Activated CD4-positive, alpha-beta T cell treated with anti-CD3 and anti-CD28 coated beads for 1 hour (primary cell): ENCODE results near the gene CSRNP2.
"Not testable (repeated sequence)": the region's sequence is repeated elsewhere in the genome, so short reads cannot be mapped to it uniquely, and the experiment has no call there.

Source experiments
- DNase-seq: peaks from one replicate; pipeline ENCODE4 v3.0.0-alpha.2; 2020

Gene CSRNP2, protein sequence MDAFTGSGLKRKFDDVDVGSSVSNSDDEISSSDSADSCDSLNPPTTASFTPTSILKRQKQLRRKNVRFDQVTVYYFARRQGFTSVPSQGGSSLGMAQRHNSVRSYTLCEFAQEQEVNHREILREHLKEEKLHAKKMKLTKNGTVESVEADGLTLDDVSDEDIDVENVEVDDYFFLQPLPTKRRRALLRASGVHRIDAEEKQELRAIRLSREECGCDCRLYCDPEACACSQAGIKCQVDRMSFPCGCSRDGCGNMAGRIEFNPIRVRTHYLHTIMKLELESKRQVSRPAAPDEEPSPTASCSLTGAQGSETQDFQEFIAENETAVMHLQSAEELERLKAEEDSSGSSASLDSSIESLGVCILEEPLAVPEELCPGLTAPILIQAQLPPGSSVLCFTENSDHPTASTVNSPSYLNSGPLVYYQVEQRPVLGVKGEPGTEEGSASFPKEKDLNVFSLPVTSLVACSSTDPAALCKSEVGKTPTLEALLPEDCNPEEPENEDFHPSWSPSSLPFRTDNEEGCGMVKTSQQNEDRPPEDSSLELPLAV

DNA sequence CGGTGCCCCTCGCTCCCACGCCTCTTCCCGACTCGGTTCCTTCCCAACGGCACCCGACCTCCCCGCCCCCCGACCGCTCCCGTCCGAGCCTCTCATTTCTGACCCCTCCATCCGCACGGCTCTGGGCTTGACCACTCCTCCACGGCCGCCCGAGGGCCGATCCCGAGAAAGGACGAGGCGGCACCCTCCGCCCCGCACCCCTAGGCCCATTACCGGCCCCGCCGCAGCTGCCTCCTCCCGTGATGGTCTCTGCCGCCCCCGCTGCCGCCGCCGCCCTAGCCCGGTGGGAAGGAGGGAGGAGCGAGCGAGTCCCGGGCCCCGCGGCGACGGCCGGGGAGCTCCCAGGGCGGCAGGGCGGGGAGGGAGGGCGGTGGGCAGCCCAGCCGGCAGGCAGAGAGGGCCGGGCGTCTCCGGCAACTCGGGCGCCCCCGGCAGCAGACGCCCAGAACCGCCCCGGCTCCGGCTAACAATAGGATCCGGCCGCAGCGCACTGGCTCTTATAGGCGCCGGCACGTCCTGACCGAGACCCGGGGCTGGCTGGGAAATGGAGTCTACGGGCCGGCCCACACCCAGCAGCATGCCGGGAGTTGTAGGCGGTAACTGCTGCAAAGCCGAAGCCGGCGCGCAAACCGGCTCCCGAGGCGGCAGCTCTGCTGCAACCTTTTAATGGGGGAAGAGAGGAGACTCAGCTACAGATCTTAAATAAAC is at the start of gene CSRNP2:
TSS of gene CSRNP2 (minus strand) at position 471 of the 708 bp plus-strand sequence. CDS start 7,035 bp downstream, outside the sequence.
- peak; percentile 92 for DNase-seq

DNA sequence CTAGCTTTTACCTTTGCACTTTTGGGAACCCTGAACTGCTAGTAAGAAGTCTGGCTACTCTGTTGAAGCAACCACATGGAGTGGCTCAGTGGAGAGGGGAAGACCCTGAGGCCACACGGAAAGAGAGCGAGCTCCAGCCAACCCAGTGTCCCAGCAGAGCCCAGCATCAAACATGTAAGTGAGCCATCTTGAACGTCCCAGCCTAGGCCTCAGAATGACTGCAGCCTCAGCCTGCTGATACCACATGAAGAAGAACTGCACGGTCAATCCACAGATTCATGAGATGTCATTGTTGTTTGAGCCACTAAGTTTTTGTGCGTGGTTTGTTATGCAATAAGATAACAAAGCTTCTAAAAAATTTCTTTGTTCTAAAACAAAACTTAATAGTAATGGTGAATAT is 49.3 kb upstream of the CSRNP2 start:
- no peak for DNase-seq

DNA sequence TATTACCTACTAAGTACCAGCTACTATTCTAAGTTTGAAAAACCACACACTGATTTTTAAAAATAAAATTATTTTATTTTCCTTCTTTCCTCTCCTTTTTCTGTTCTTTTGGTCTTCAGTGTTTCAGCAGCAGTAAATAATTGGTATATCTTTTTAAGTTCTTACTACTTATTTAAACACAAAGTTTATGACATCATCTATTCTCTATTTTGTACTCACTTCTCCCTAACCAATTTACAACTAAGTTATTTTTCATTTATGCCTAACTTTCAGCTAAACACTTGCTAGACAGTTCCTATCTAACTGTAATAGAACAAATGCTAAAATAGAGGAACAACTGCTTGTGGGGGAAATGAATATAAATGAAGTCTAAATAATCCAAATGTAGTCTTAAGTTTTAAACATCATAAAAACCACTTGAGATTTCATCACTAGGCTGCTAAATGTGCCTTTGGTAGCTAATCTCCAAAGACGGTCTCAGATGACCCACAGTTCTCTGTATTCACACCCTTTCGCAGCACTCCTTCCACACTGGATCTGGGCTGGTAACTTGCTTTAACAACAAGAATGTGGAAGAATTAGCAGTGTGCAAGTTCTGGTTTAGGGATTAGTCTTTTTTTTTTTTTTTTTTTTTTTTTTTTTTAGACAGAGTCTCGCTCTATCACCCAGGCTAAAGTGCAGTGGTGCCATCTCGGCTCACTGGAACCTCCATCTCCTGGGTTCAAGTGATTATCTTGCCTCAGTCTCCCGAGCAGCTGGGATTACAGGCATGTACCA is 48.5 kb upstream of the CSRNP2 start:
- DNase-seq, result no peak

DNA sequence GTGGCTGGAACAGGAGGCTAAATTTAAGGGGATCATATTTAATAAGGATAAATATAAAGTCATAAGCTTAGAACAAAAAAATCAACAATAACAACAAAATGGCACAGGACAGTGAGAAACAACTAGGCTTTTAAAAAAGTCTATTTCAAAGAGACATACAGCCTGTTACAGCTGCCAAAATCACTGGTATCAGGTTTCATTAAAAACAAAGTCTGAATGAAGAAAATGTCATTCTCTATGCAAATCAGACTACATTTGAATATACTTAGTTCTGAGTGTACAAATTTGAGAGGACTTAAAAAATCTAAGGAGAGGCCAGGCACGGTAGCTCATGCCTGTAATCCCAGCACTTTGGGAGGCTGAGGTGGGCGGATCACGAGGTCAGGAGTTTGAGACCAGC is 45.5 kb upstream of the CSRNP2 start:
- DNase-seq, result no peak

DNA sequence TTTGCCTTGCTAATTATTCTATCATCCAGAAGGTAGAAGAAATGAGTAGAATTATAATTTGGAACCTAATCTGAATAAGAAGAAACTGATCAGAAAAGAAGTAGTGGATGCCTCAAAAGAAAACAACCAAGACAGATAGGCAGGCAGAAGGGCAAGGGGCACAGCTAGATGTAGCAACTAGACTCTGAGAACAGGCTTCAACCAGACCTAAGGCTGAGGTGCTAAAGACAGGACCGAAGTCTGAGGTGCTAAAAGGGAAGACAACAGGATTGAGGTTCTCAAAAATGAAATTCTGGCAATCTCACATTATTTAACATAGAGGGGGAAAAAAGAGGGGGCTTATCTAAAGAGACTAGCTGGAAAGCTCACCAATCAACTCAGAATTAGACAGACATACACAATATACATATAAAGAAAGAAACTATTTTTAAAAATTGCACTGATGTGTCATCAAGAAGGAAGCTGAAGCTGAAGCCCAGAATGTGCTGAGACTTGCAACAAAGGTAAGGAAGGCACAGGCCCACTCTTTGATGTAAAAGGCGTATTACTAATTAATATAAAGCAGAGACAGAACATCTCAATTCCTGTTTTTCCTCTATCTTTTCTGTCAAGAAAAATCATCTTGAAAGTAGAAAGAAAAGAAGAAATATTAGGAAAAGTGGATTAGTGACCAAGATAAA is 43.8 kb upstream of the CSRNP2 start:
- DNase-seq, result no peak

DNA sequence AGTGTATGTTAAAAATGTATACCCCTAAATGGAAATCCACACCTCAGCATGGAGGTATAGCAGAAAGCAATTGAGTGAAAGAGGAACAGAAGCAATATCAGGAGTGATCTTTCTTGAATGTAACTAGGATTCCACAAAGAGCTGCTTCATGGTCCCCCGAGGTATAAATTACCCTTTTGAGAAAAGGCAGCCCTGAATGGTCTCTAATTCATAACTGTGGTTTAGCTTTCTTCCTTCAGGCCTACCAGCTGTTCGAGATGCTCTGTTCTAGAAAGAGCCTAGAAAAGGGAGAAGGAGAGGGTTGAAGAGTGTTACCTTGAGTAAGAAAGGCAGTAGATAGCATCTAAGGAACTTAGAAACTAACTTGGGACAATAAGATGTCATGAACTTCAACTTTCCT is 42.9 kb upstream of the CSRNP2 start:
- no peak for DNase-seq

DNA sequence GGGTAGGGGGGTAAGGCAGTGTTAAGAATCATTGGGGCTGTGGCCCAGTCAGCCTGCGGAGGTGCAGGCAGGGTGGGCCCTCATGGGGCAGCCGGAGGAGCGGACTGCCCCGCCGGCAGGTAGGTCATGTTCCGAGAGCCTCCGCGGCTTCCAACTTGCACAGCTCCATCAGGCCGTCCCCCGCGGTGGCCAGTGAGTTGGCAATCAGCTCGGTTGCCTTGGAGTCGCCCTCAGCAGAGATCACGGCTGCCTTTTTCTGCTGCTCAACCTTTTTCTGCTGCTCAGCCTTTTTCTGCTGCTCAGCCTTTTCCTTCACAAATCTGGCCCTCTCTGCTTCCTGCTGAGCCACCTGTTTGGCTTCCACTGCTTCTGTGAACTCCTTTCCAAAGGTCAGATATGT is 41.1 kb upstream of the CSRNP2 start:
- no peak for DNase-seq

DNA sequence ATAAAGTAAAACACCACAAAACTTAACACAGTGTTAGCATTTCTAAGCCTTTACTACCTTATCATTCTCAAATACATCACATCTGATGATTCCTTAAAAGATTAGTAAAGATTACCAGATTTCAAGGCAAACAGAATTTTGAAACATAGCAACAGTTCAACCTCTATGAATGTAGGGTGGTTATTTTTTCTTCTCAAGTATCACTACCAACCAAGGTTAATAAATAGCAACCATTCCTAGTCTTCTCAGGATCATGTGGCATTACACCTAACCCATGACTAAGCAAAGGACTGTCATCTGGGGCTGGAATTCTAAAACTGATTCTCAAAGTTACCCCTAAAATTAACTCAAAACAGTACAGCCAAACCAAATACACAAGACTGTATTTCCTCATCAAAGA is 39.4 kb upstream of the CSRNP2 start:
- DNase-seq, result no peak

DNA sequence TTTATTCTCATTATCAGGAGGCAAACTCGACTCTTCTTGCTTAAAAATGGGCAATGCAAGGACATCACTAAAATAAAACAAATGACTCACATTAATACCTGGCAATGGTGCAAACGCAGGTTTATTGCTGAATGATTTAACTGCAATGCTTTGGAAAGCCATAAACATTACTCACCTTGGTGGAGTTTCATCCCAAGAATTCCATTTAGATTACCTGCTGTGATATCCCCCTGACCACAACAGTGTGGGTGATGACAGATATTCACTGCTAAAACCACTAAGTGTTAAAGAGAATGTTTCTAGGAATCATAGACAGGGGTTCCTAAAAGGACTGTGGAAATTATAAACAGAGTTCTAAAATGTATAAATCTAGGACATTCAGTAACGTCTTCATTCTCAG is 35.3 kb upstream of the CSRNP2 start:
- DNase-seq, result no peak

DNA sequence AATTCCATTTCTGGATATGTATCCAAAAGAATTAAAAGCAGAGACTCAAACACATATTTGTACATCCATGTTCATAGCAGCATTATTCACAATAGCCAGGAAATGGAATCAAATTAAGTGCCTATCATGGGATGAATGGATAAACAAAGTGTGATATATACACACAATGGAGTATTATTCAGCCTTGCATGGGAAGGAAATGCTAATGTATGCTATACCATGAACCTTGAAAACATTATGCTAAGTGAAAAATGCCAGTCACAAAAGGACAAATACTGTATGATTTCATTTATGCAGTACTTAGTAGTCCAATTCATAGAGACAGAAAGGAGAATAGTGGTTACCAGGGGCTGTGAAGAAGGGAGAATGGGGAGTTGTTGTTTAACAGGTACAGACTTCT is 32.1 kb upstream of the CSRNP2 start:
- DNase-seq, result no peak

DNA sequence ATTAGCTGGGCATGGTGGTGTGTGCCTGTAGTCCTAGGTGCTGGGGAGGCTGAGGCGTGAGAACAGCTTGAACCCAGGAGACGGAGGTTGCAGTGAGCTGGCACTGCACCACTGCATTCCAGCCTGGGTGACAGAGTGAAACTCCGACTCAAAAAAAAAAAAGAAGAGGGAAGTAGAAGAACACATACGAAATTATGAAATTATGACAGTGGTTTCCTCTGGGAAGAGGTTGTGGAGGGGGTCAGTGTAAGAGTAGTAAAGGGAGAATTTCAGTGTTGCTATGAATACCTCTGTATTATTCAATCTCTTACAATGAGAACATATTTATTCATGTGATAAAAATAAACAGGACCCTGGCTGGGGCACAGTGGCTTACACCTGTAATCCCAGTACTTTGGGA is 24.7 kb upstream of the CSRNP2 start:
- no peak for DNase-seq

DNA sequence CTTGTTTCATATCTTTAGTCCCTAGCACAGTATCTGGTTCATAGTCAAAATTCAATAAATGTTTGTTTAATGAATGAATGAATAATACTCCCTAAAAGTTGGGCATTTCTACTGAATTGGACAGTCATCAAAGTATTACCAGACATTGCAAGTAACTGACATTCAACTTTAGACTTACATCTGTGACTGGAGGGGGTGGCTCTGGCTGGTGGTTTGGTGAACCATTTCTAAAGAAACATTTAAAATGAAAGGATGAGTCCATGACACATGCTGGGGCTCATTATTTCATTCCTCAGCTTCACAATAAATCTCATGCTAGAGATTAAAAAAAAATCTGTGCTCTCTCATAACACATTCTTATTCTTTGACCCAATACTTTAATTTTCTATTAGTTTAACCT is 20.6 kb upstream of the CSRNP2 start:
- DNase-seq, result no peak

DNA sequence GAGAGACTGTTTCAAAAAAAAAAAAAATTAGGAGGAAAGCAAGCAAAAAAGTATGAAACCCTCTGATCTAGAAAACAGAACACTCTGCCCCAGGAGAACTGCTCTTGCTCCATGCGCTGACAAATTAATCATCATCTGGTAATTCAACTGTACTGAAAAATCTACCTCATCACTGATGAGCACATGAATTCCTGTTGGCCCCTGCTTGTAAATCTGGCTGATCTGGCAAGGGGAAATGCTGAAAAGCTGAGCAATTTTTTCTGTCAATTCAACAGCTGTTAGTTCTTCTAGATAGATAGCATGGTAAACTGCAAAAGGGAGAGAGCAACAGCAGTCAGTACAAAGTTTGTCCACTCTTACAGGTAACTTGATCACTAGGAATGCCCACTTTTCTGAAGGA is 15.2 kb upstream of the CSRNP2 start:
- no peak for DNase-seq

DNA sequence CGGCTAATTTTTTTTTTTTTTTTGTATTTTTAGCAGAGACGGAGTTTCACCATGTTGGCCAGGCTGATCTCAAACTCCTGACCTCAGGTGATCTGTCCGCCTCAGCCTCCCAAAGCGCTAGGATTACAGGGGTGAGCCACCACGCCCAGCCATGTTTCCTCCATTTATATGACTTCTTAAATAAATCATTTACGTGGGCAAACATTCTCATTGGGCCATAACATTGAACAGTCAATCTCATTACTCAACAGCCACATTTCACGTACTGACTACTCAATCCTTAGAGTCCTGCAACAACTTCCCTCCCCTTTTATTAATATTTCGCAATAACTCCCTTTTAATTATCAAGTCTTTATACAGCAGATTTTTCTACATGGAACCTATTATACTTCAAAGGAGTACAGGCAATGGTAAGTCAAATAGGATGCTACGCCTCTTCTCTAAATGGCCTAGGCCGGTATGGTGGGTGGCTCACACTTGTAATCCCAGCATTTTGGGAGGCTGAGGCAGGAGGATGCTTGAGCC is 7.4 kb upstream of the CSRNP2 start:
- DNase-seq, result no peak

DNA sequence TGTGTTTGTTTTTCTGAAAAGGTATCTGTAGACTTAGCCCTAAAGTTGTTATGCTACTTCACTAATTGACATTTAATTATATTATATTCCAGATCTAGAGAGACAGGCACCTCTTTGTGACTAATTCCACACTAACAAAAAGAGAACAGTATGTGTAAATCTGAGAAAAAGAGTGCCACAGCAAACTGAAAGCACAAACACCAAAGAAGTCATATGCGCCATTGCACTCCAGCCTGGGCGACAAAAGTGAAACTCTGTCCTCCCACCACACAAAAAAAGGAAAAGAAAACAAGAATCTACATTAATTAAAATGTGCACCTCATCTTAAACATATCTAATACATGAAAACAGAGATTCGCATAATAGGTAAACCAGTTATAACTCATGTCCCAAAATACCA is 4.4 kb upstream of the CSRNP2 start:
- no peak for DNase-seq

DNA sequence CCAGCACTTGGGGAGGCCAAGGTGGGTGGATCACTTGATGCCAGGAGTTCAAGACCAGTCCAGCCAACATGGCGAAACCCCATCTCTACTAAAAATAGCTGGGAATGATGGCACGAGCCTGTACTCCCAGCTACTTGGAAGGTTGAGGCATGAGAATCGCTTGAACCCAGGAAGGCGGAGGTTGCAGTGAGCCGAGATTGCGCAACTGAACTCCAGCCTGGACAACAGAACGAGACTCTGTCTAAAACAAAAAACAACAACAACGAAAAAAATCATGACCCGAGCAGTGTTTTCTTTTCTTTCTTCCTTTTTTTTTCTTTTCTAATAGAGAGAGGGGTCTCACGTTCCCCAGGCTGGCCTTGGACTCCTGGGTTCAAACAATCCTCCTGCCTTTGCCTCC is 3.5 kb upstream of the CSRNP2 start:
- DNase-seq, result no peak

DNA sequence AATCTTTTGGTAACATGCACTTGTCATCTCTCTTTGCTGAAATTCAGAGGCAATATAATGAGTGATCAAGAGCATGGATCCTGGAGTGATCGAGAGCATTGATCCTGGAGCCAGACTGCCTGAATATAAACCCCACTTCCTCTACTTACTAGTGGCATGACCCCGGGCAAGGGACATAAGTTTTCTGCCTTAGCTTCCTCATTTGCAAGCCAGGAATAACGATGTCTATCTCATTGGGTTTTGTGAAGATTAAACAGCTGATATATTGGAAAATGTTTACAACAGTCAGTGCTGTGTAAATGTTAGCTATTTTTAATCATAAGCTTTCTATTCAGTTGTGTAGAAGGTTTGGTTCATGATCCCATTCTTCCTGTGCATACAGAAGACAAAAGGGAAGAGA is 2.4 kb upstream of the CSRNP2 start:
- DNase-seq, result no peak

DNA sequence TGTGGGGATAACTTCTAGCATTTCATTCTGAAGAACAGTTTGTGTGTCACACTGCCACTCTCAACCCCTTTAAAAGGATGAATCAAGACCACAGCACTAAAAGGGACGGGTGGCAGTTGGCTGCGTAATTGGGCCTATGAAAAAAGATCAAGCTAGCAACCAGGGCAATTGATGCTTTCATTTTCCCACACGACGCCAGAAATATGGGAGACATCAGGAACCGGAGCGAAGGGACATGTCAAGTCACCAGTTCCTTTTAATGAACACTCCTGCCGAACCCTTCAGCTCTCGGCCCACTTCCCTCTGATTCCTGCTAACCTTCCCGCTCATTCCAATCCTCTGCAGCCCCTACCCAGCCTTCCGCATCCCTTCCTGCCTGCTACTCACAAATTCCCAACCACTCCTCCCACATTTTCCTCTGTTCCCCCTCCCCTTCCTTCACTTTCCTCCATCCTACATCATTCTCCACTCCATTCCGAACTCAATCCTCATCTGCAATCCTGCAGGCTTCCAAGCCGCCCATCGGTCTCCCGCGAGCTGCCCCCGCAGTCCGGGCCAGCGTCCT is 753 bp downstream of the CSRNP2 start:
- peak; percentile 11 for DNase-seq

DNA sequence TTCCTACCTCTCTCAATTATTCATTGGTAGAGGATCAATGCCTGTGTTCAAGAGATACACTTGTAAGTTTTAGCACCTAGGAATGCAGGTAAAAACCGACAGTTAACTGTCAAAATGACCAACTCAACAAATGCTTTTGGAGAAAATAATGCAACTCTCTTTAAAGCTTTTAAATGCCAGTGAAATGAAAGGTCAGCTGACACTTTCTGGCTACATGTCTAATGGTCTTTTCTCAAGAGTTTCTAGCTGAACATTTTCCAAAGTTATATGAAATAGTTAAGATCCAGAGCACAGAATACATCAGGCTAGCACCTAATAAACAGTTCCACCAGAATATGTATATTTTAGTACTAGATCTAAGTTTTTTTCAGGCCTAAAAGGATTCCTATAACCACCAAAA is 2.0 kb downstream of the CSRNP2 start:
- DNase-seq, result no peak

DNA sequence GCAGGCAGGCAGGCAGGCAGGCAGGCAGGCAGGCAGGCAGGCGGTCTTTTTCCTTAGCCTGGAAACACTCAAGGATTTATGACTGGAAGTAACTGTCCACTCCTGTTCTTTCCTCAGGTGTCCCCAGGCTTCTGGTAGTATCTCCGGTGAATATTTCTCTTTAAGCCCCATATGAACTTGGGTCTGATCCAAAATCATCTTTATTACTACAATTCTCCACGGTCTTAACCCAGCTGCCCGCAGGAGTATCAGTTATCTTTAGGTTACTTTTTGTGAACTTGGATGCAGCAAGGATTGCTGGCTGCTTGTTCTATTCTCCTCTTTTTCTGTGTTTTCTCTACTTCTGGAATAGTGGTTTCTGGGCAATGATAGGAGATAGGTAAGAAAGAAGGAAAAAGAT is 3.3 kb downstream of the CSRNP2 start:
- no peak for DNase-seq

DNA sequence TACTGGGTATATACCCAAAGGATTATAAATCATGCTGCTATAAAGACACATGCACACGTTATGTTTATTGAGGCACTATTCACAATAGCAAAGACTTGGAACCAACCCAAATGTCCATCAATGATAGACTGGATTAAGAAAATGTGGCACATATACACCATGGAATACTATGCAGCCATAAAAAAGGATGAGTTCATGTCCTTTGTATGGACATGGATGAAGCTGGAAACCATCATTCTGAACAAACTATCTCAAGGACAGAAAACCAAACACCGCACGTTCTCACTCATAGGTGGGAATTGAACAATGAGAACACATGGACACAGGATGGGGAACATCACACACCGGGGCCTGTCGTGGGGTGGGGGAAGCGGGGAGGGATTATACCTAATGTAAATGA is 4.5 kb downstream of the CSRNP2 start:
- not testable (repeated sequence) for DNase-seq

DNA sequence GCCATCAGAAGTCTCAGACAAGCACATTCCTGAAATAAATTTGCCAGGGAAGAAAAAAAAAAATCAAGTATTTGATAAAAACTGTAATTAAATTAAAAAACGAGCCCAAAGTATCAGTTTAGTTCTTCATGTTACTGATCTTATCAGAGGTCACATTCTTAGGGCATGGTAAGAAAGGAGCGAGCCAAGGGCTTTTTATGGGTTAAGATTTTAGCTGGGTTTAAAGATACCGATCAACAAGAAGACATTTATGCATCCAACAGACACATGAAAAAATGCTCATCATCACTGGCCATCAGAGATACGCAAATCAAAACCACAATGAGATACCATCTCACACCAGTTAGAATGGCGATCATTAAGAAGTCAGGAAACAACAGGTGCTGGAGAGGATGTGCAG is 5.0 kb downstream of the CSRNP2 start:
- not testable (repeated sequence) for DNase-seq
